Measurements from ENCODE around the gene CTSD. TPM values are rescaled to one million over a fixed set of nuclear protein-coding genes. Genes with fewer than 3 reads are reported as not detected.

CTSD gene
- total RNA-seq, 5 donors from 2014 or later (not counting 1 experiment from before 2014, with no cell fraction given): 91.9 to 187 (median 163) TPM

- Histone ChIP-seq H3K27me3 (replicated peaks in 1 of 2; ENCODE audit: control insufficient read depth in 2 of 2, extremely low read depth in 1 of 2, insufficient read depth in 2 of 2, low read length in 1 of 2) (peaks cover 7 to 45% of the 10 kb centered on the region in 2 experiments), H3K4me1 (ENCODE audit: control insufficient read depth in 1 of 2, extremely low read depth in 1 of 2, insufficient read depth in 2 of 2, low read length in 2 of 2) (peaks cover 2 to 20% of the 10 kb centered on the region in 2 experiments), H3K27ac (ENCODE audit: low read length) (no peak overlapping the region), H3K36me3 (ENCODE audit: control insufficient read depth in 2 of 2, extremely low read depth in 1 of 2, insufficient read depth in 1 of 2, low read length in 1 of 2) (no peaks in the 10 kb centered on the region), H3K9me3 (no peaks in the 10 kb centered on the region), H3K4me3 (ENCODE audit: control insufficient read depth in 1 of 2, extremely low read depth in 1 of 2, low read length in 1 of 2) (peak overlapping the region in 1 of 2 donors; percentile 15)
- Mint-ChIP-seq H3K4me1 (peaks cover 12 to 15% (median 12%) of the 10 kb centered on the region in 3 donors), H3K36me3 (no peaks in the 10 kb centered on the region), H3K9me3 (peaks cover 16 to 20% (median 17%) of the 10 kb centered on the region in 3 donors), H3K27me3 (peaks cover 15 to 19% of the 10 kb centered on the region in 2 donors), H3K4me3 (no peak overlapping the region), H3K27ac (no peak overlapping the region)
- DNase-seq: no peak
- POLR2A ChIA-PET: no interaction called here
- ATAC-seq (replicated peaks in 1 of 4): no peak
- no CpG with 5 or more reads among the region's 6 CpGs for WGBS (ENCODE audit: insufficient coverage)
- CTCF ChIA-PET: interaction anchor here in 1 of 2 donors (0.7 kb wide), 1 partner anchor 13 kb away, joined by 3 read pairs; no protein-coding TSS in a partner anchor
These were observed 26.5 kb downstream of the CTSD start for GRCh38 chr11:1737080-1737757.

GRCh38 chr11:1736447-1736992, 27.2 kb downstream of the CTSD start:
- Mint-ChIP-seq H3K36me3 (no peaks in the 10 kb centered on the region), H3K27ac (no peak overlapping the region), H3K9me3 (peaks cover 16 to 20% (median 17%) of the 10 kb centered on the region in 3 donors), H3K4me3 (no peak overlapping the region), H3K4me1 (peaks cover 12 to 22% (median 16%) of the 10 kb centered on the region in 3 donors), H3K27me3 (peaks cover 18 to 25% of the 10 kb centered on the region in 2 donors)
- Histone ChIP-seq H3K4me1 (ENCODE audit: control insufficient read depth in 1 of 2, extremely low read depth in 1 of 2, insufficient read depth in 2 of 2, low read length in 2 of 2) (peaks cover 2 to 20% of the 10 kb centered on the region in 2 experiments), H3K27me3 (replicated peaks in 1 of 2; ENCODE audit: control insufficient read depth in 2 of 2, extremely low read depth in 1 of 2, insufficient read depth in 2 of 2, low read length in 1 of 2) (peaks cover 7 to 52% of the 10 kb centered on the region in 2 experiments), H3K27ac (ENCODE audit: low read length) (no peak overlapping the region), H3K4me3 (ENCODE audit: control insufficient read depth in 1 of 2, extremely low read depth in 1 of 2, low read length in 1 of 2) (no peak overlapping the region), H3K9me3 (no peaks in the 10 kb centered on the region), H3K36me3 (ENCODE audit: control insufficient read depth in 2 of 2, extremely low read depth in 1 of 2, insufficient read depth in 1 of 2, low read length in 1 of 2) (no peaks in the 10 kb centered on the region)
- DNase-seq (no peak), ATAC-seq (replicated peaks in 1 of 4) (no peak)
- WGBS (ENCODE audit: insufficient coverage): 85% methylated on average over 3 of the region's 3 CpGs
- ChIA-PET POLR2A (no interaction called here), CTCF (no interaction called here)

- DNase-seq (no peak), ATAC-seq (replicated peaks in 1 of 4) (no peak)
- no peaks in the 10 kb centered on the region for H3K36me3 Mint-ChIP-seq
- H3K36me3 ChIP-seq (ENCODE audit: control insufficient read depth in 2 of 2, extremely low read depth in 1 of 2, insufficient read depth in 1 of 2, low read length in 1 of 2): no peaks in the 10 kb centered on the region
- peaks cover 7 to 55% of the 10 kb centered on the region in 2 experiments for H3K27me3 ChIP-seq (replicated peaks in 1 of 2; ENCODE audit: control insufficient read depth in 2 of 2, extremely low read depth in 1 of 2, insufficient read depth in 2 of 2, low read length in 1 of 2)
- no peaks in the 10 kb centered on the region for H3K9me3 ChIP-seq
- H3K9me3 Mint-ChIP-seq: peaks cover 16 to 20% (median 17%) of the 10 kb centered on the region in 3 donors
- CTCF ChIA-PET: no interaction called here
- POLR2A ChIA-PET: no interaction called here
- H3K4me1 ChIP-seq (ENCODE audit: control insufficient read depth in 1 of 2, extremely low read depth in 1 of 2, insufficient read depth in 2 of 2, low read length in 2 of 2): peaks cover 2 to 20% of the 10 kb centered on the region in 2 experiments
- H3K27ac Mint-ChIP-seq: no peak overlapping the region
- peaks cover 22 to 32% of the 10 kb centered on the region in 2 donors for H3K27me3 Mint-ChIP-seq
- no peak overlapping the region for H3K4me3 Mint-ChIP-seq
- peaks cover 12 to 31% (median 18%) of the 10 kb centered on the region in 3 donors for H3K4me1 Mint-ChIP-seq
- no peak overlapping the region for H3K4me3 ChIP-seq (ENCODE audit: control insufficient read depth in 1 of 2, extremely low read depth in 1 of 2, low read length in 1 of 2)
- WGBS (ENCODE audit: insufficient coverage): 88% methylated on average over 11 of the region's 16 CpGs
- no peak overlapping the region for H3K27ac ChIP-seq (ENCODE audit: low read length)
These were observed 28.5 kb downstream of the CTSD start for GRCh38 chr11:1735271-1735670.

GRCh38 chr11:1734641-1735081, 29.1 kb downstream of the CTSD start:
- Mint-ChIP-seq H3K9me3 (peaks cover 16 to 20% (median 17%) of the 10 kb centered on the region in 3 donors), H3K4me1 (peaks cover 12 to 31% (median 18%) of the 10 kb centered on the region in 3 donors), H3K27ac (no peak overlapping the region), H3K36me3 (no peaks in the 10 kb centered on the region), H3K27me3 (peaks cover 22 to 36% of the 10 kb centered on the region in 2 donors), H3K4me3 (peak overlapping the region in 1 of 3 donors; percentile 62)
- ChIA-PET POLR2A (no interaction called here), CTCF (no interaction called here)
- H3K36me3 ChIP-seq (ENCODE audit: control insufficient read depth in 2 of 2, extremely low read depth in 1 of 2, insufficient read depth in 1 of 2, low read length in 1 of 2): no peaks in the 10 kb centered on the region
- H3K4me3 ChIP-seq (ENCODE audit: control insufficient read depth in 1 of 2, extremely low read depth in 1 of 2, low read length in 1 of 2): no peak overlapping the region
- 74% methylated on average over 10 of the region's 10 CpGs for WGBS (ENCODE audit: insufficient coverage)
- peaks cover 2 to 22% of the 10 kb centered on the region in 2 experiments for H3K4me1 ChIP-seq (ENCODE audit: control insufficient read depth in 1 of 2, extremely low read depth in 1 of 2, insufficient read depth in 2 of 2, low read length in 2 of 2)
- DNase-seq: no peak
- no peak overlapping the region for H3K27ac ChIP-seq (ENCODE audit: low read length)
- no peak for ATAC-seq (replicated peaks in 1 of 4)
- peaks cover 7 to 57% of the 10 kb centered on the region in 2 experiments for H3K27me3 ChIP-seq (replicated peaks in 1 of 2; ENCODE audit: control insufficient read depth in 2 of 2, extremely low read depth in 1 of 2, insufficient read depth in 2 of 2, low read length in 1 of 2)
- H3K9me3 ChIP-seq: no peaks in the 10 kb centered on the region

GRCh38 chr11:1733716-1734640, 29.7 kb downstream of the CTSD start:
- Histone ChIP-seq H3K4me3 (ENCODE audit: control insufficient read depth in 1 of 2, extremely low read depth in 1 of 2, low read length in 1 of 2) (no peak overlapping the region), H3K27ac (ENCODE audit: low read length) (no peak overlapping the region), H3K9me3 (no peaks in the 10 kb centered on the region), H3K36me3 (ENCODE audit: control insufficient read depth in 2 of 2, extremely low read depth in 1 of 2, insufficient read depth in 1 of 2, low read length in 1 of 2) (no peaks in the 10 kb centered on the region), H3K4me1 (ENCODE audit: control insufficient read depth in 1 of 2, extremely low read depth in 1 of 2, insufficient read depth in 2 of 2, low read length in 2 of 2) (peaks cover 2 to 29% of the 10 kb centered on the region in 2 experiments), H3K27me3 (replicated peaks in 1 of 2; ENCODE audit: control insufficient read depth in 2 of 2, extremely low read depth in 1 of 2, insufficient read depth in 2 of 2, low read length in 1 of 2) (peaks cover 2 to 61% of the 10 kb centered on the region in 2 experiments)
- ATAC-seq (replicated peaks in 1 of 4): no peak
- H3K4me3 Mint-ChIP-seq: peak overlapping the region in 1 of 3 donors; percentile 62
- ChIA-PET CTCF (no interaction called here), POLR2A (no interaction called here)
- H3K4me1 Mint-ChIP-seq: peaks cover 16 to 36% (median 20%) of the 10 kb centered on the region in 3 donors
- H3K27ac Mint-ChIP-seq: no peak overlapping the region
- H3K36me3 Mint-ChIP-seq: no peaks in the 10 kb centered on the region
- 69% methylated on average over 24 of the region's 28 CpGs for WGBS (ENCODE audit: insufficient coverage)
- peaks cover 23 to 41% of the 10 kb centered on the region in 2 donors for H3K27me3 Mint-ChIP-seq
- no peak for DNase-seq
- H3K9me3 Mint-ChIP-seq: peaks cover 16 to 20% (median 17%) of the 10 kb centered on the region in 3 donors
